GM18526 (cell line): ENCODE measurements around the gene ADGRG6.

Source experiments
- POLR2A ChIP-seq: IDR thresholded peaks from 3 replicates; pipeline ENCODE4 v1.6.1; 2011; ENCODE audit not compliant: insufficient read length; ENCODE audit errors: extremely low read depth

ADGRG6 gene

DNA sequence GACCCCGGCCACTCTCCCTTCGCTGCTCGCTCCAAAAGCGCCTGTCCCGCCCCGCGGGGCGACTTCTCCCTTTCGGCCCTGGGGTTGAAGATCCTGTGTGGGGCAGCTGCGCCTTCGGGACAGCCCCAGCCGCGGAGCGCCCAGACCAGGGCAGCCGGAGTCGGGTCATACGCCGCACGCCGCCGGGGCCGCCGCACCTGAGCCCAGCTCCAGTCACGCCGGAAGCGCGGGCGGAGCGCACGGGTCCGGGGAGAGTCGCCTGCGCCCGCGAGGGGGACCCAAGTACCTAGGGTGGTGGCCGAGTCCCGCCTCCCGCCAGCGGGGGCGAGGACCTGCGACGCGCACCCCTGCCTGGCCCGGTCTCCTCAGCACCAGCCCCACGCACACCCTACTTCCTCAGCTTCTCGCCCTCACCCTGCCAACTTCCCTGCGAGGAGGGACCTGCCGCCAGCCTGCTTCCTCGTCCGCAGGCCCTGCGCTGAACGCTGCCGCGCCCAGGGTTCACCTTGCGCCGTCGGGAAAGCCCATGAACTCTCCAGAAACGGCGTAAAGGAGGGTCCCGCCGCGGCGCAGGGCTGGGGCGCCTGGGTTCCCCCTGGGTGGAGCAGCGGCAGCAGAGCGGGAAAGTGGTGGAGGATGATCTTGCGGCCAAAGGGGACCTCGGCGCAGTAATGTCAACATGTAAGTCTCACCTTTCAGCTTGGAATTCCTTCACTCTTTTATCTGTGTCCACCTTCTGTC is at the start of gene ADGRG6:
Gene ADGRG6 (plus strand): TSS at position 357 of the 741 bp plus-strand sequence. CDS start 323 bp downstream, at position 680.
- TF ChIP-seq POLR2A, result no peak

- no peak for TF ChIP-seq POLR2A
These were observed 47.3 kb upstream of the ADGRG6 start for GRCh38 chr6:142254513-142254912.

- TF ChIP-seq POLR2A, result no peak
These were observed 46.0 kb upstream of the ADGRG6 start for GRCh38 chr6:142255785-142256184.

GRCh38 chr6:142258305-142258704 is 43.5 kb upstream of the ADGRG6 start:
- no peak for TF ChIP-seq POLR2A

GRCh38 chr6:142258757-142259156 is 43.0 kb upstream of the ADGRG6 start:
- no peak for TF ChIP-seq POLR2A

DNA sequence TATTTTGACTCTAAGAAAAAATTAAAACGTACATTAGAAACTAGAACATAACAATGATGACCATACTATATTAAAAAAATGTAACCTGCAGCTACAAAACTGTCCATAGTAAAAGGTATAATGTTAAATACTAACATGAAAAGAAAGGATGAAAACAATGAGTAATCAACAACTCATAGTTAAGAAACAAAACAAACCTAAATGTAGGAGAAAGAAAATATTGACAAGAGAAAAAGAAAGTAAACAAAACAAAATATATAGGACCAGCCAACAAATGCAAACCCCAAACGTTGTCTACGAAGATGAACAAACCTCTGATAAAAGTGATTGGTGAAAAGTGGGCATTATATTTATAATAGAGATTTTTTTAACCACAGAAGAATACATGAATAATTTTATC is 41.1 kb upstream of the ADGRG6 start:
- TF ChIP-seq POLR2A, result no peak

DNA sequence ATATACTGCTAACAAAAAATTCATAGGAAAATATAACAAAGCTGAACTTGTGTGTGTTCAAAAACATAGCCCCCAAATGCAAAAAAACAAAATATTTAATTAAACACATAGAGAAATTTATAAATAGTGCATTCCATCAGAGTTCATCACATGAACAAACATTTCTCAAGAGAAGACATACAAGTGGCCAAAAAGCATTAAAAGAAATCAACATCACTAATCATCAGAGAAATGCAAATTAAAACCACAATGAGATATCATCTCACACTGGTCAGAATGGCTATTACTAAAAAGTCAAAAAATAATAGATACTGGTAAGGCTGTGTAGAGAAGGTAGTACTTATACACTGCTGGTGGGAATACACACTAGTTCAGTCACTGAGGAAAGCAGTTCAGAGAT is 39.6 kb upstream of the ADGRG6 start:
- TF ChIP-seq POLR2A, result no peak

GRCh38 chr6:142265476-142265875 is 36.3 kb upstream of the ADGRG6 start:
- TF ChIP-seq POLR2A, result no peak

DNA sequence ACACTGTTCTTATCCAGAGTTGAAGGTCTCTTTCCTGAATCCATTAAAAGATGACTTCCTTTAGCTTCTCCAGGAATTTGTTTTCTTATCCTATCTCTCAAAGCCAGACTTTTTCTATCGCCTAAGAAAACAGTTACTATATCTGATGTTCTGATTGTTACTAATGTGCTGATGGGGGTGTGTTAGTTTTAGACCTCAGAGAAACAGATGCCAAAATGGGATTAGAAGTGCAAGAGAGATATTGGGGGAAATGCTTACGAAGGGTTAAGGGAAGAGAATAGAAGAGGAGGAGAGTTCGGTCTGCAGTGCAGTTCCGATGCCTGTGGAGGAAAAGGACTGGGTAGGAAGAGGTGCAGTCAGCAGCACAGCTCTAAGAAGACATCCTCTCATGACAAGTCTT is 35.7 kb upstream of the ADGRG6 start:
- no peak for TF ChIP-seq POLR2A

DNA sequence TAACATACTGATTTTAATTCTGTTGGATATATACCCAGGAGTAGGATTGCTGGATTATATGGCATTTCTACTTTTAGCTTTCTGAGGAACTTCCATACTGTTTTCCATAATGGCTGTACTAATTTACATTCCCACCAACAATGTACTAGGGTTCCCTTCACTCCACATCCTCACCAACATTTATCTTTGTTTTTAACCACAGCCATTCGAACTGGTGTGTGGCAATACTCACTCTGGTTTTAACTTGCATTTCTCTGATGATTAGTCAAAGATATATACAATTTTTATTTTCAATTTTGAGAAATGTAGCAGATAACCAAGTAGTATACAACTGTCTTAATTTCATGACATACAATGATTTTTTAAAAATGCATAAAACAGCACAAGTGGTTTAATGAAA is 30.3 kb upstream of the ADGRG6 start:
- no peak for TF ChIP-seq POLR2A

GRCh38 chr6:142274656-142275055 is 27.2 kb upstream of the ADGRG6 start:
- TF ChIP-seq POLR2A, result no peak

DNA sequence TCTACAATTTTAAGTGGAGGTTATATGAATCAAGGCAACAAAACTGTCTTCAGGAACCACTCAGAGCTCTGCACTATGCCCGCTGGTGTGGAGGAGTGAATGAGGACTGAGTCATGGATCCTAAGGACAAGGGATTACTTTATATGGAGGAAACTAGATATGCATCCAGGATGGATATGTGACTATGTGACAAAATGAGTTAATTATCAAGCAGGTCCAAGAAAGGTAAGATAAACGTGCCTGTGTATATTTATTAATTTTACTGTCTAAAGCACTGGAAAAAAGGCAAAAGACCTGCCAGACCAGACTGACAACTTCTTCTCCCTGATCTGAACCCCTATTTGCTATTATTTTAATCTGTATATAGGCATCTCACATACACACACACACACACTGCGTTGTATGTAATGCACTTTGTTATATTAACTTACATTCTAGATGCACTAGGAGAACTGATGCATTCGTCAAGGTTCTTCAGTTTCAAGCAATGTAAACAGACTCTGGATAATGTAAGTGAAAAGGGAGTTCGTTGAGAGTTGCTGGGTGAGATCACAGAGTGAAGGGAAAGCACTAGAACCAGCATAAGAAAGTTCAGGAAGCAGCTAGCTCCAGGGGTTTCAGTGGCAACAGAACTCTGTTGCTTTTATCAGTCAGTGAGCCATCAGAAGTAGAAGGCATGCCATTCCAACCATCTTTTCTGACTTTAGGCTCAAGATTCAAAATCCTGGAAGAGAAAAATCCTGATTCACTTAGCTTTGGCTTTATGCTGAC is 26.4 kb upstream of the ADGRG6 start:
- no peak for TF ChIP-seq POLR2A

GRCh38 chr6:142276256-142276655 is 25.6 kb upstream of the ADGRG6 start:
- no peak for TF ChIP-seq POLR2A

DNA sequence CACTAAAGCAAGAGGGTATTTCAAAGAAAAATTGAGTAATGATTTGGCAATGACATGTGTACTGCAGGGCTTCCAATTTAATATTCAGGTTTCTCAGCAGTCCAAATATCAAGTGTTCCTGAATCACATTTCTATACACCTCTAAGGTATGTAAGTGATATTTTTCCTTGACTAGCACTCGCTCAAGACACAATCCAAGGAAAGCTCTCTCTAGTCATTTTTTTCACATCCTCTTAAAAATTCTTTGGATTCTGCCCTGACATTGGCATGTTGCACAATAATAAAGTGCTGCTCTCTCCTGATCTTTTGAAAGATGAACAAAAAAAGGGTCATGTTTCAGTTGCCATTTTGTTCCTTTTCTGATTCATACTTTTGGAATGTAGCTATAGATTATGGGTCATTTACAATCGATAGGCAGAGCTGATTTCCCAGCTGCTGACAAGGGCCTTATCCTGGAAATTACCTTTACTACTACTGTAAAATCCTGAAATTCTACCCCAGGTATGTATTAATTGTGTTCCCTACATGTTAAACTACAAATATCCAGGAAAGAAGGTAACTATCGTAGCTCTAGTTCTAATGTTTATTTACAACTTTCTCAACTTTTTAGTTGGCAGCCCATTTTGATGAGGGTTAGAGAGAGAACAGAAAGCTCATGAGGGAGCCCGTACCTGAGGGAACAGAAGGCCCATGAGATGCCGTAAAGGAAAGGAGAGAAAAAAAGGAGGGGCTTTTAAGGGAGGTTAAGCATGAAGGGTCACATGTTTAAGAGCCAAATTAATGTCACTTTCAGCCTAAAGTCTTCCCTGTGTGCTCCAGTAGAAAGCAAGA is 22.2 kb upstream of the ADGRG6 start:
- no peak for TF ChIP-seq POLR2A

DNA sequence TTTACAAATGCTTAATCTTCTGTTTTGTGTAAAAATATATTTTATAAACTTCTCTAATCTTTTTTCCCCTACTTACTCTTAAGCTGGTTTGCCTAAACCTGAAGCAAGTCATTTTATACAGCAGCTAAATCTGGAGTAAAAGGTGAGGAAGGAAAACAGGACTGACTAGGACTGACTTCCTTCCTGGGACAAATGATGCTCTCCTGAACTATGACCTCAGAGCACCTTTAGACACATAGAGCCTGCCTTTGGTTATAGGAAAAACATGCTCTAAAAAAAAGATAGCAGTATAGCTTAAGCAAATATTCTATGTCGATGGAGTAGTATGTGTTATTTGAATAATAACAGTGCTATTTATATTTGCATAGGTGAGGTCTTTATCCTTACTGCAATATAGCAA is 21.5 kb upstream of the ADGRG6 start:
- no peak for TF ChIP-seq POLR2A

GRCh38 chr6:142280927-142281326 is 20.9 kb upstream of the ADGRG6 start:
- TF ChIP-seq POLR2A, result no peak
